ENCODE measurements around the gene PRKAA2.
"Not testable (repeated sequence)": the region's sequence is repeated elsewhere in the genome, so short reads cannot be mapped to it uniquely, and the experiment has no call there.

Gene PRKAA2

DNA sequence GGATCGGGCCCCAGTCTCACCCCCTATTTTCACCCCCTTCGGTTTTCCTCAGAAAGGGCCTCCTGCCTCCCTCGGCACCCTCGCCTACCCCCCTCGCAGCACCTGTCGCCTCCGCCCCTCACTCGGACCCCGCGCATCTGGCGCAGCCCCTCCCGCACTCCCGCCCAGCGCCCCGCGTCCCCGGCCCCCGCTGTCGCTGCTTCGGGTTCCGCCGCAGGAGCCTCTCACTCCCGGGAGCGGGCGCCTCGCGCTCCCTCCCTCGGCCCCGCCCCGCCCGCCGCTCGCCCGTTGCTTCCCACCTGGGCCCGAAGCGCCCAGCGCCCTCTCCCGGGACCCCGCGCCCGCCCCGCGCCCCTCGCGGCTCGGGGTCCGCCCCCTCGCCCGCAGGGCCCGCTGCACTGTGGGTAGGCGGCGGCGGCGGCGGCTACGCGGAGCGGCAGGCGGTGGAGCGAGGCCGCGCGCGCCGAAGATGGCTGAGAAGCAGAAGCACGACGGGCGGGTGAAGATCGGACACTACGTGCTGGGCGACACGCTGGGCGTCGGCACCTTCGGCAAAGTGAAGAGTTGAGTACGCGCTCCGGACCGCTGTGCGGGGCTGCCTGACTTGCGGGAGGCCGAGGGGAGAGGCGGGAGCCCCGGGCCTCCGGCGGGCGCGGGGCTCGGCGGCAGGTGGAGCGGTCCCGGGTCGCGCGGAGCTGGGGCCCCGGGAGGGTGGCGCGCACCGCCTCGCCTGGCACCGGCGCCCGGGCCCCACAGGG, at the start of gene PRKAA2:
Gene PRKAA2, plus strand, starts transcription at position 396 of the 758 bp plus-strand sequence. Its CDS starts 74 bp downstream, at position 470.
- DNase-seq = peak; percentile 61
- in situ Hi-C loops (cut with HindIII; ENCODE audit: low pct_ligation_motif_present, low pct_unique_long_range_greater_than_20kb, low sequenced_read_pairs) = no loop called here

DNA sequence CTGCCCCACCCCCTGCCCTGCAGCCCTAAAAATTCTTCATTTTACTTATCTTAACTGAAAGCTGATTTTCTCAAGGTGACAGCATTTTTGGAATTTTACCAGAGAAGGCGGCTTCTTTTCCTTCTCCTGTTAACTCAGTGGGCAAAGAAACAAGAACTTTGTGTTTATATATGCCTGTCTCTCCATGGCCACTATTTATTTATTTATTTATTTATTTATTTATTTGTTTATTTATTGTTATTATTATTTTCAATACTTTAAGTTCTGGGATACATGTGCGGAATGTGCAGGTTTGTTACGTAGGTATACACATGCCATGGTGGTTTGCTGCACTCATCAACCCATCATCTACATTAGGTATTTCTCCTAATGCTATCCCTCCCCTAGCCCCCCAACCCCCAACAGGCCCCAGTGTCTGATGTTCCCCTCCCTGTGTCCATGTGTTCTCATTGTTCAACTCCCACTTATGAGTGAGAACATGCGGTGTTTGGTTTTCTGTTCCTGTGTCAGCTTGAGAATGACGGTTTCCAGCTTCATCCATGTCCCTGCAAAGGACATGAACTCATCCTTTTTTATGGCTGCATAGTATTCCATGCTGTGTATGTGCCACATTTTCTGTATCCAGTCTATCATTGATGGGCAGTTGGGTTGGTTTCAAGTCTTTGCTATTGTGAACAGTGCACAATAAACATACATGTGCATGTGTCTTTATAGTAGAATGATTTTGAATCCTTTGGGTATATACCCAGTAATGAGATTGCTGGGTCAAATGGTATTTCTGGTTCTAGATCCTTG, 49.5 kb upstream of the PRKAA2 start:
- in situ Hi-C loops (cut with HindIII; ENCODE audit: low pct_ligation_motif_present, low pct_unique_long_range_greater_than_20kb, low sequenced_read_pairs); DNase-seq: not testable (repeated sequence)

DNA sequence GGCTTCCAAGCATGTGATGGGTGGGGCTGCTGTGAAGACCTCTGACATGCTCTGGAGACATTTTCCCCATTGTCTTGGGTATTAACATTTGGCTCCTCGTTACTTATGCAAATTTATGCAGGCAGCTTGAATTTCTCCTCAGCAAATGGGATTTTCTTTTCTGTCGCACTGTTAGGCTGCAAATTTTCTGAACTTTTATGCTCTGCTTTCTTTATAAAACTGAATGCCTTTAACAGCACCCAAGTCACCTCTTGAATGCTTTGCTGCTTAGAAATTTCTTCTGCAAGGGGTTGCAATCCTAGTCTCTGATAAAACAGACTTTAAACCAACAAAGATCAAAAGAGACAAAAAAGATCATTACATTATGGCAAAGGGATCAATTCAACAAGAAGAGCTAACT, 35.0 kb upstream of the PRKAA2 start:
- DNase-seq; in situ Hi-C loops (cut with HindIII; ENCODE audit: low pct_ligation_motif_present, low pct_unique_long_range_greater_than_20kb, low sequenced_read_pairs): not testable (repeated sequence)

DNA sequence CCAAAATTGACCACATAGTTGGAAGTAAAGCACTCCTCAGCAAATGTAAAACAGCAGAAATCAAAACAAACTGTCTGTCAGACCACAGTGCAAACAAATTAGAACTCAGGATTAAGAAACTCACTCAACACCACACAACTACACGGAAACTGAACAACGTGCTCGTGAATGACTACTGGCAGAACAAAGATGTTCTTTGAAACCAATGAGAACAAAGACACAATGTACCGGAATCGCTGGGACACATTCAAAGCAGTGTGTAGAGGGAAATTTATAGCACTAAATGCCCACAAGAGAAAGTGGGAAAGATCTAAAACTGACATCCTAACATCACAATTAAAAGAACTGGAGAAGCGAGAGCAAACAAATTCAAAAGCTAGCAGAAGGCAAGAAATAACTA, 34.3 kb upstream of the PRKAA2 start:
- DNase-seq; in situ Hi-C loops (cut with HindIII; ENCODE audit: low pct_ligation_motif_present, low pct_unique_long_range_greater_than_20kb, low sequenced_read_pairs): not testable (repeated sequence)

DNA sequence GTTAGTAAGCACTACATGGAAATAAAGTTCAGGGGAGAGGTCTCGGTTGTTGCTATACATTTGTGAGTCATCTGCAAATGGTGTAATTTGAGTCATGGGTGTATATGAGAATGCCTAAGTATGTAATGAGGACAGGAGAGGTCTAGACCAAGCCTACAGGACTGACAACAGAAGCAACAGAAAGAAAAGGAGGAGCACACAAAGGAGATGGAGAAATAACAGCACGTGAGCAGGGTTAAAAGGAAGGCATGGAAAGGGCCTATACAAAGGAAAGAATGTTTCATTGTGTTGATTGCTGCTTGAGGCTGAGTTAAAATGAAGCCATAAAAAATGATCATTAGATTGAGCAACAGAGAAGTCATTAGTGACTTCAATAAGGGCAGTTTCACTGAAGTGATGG, 28.0 kb upstream of the PRKAA2 start:
- in situ Hi-C loops (cut with HindIII; ENCODE audit: low pct_ligation_motif_present, low pct_unique_long_range_greater_than_20kb, low sequenced_read_pairs) = no loop called here
- DNase-seq = no peak

DNA sequence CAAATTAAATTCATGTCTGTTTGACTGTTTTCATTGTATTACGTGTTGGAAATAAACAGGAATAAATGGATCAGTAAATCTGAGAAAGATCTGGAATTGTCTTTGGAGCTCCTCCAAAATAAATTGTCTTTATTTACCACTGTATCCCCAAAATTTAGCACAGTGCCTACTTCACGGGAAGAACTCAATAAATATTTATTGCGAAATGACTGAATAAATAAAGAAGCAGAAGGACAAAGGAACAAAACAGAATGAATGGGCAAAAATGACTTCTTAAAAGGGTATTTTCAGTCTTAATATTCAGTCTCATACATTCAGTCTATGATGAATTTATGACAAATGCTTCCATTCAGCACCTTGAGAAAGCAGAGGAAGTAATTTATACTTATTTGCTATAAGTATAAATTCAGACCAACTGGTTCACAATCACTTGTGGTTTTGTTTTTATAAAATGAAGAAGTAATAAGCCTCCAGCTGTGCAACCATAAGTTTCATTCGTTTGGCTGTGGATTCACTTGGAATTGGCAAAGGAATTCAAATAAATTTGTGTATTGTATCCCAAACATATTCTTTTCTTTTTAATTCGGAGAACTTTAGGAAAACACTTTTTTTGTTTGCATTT, 19.2 kb upstream of the PRKAA2 start:
- in situ Hi-C loops (cut with HindIII; ENCODE audit: low pct_ligation_motif_present, low pct_unique_long_range_greater_than_20kb, low sequenced_read_pairs) = no loop called here
- no peak for DNase-seq

DNA sequence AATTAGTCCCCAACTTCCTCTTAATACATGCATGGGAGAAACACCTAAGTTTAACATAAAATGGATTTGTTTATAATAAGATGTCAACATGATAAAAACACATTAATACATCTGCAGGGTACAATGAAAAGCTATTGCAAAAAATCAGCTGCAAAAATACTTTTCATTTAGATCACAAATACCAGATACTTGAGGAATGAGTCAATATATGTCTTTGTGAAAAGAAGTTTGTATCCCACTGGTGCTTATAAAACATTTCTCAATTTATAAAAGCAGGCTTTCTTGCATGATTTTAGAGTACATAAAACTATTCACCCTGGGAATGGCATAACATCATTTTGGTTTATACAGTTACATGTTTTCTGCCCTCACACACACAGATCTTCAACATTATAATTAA, 18.6 kb upstream of the PRKAA2 start:
- in situ Hi-C loops (cut with HindIII; ENCODE audit: low pct_ligation_motif_present, low pct_unique_long_range_greater_than_20kb, low sequenced_read_pairs) = no loop called here
- DNase-seq = no peak

DNA sequence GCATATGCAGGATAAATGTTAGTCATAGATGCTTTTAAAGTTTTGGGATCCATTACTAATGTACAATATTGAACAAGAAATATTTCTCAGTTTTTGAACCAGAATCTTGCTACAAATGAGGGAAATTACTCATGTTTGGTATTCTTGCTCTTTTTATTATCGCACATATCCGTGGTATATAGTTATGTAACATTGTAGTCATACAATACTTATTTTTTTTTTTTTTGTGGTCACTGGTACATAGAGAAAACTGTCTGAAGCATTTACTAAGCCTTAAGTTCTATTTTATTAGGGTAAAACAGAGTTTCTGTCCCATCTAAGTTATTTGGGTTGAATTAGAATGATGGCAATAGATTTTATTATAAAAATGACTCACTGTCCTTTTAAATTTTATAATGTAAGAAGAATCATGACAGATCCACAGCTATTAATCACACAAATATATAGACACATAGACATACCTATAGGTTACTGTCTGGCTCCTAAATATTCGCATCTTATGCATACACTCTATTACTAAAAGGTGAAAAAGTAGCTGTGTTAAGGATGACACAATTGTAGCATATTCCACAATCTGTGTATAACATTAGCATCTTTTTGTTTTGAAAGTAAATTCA, 18.0 kb upstream of the PRKAA2 start:
- in situ Hi-C loops (cut with HindIII; ENCODE audit: low pct_ligation_motif_present, low pct_unique_long_range_greater_than_20kb, low sequenced_read_pairs) = no loop called here
- DNase-seq = no peak

DNA sequence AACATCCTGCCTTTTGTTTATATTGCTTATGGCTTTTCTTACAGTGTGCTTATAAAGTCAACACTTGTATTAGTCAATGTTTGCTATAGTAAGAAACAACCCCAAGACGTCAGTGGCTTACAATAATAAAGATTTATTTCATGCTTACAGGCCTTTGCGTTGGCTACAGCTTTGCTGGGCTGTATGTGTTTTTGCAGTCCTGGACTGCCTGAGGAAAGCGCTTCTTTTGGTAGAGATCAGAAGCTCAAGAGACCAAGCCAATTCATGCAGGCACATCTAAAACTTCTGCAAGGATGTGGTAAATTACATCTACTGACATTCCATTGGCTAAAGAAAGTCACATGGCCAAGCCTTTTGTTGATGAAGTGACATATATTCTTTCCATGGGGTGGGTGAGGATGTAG, 17.5 kb upstream of the PRKAA2 start:
- in situ Hi-C loops (cut with HindIII; ENCODE audit: low pct_ligation_motif_present, low pct_unique_long_range_greater_than_20kb, low sequenced_read_pairs) = no loop called here
- no peak for DNase-seq

DNA sequence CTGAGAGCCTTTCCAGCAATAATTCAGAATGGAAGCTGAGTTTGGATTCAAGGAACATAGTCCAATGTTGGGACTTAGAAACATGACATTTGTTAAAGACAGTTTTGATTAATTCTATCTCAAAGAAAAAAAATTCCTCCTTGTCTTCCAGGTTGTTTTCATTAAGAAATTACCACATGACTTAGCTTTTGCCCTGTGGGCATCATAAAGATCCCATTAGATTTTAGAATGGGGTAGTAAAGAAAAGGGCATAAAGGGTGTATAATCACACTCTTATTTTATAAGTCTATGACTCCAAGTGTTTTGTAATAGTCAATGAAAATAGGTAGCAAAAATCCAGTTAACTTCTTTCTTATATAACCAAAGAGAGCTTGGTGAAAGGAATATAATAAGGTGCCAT, 14.3 kb upstream of the PRKAA2 start:
- in situ Hi-C loops (cut with HindIII; ENCODE audit: low pct_ligation_motif_present, low pct_unique_long_range_greater_than_20kb, low sequenced_read_pairs) = no loop called here
- no peak for DNase-seq

DNA sequence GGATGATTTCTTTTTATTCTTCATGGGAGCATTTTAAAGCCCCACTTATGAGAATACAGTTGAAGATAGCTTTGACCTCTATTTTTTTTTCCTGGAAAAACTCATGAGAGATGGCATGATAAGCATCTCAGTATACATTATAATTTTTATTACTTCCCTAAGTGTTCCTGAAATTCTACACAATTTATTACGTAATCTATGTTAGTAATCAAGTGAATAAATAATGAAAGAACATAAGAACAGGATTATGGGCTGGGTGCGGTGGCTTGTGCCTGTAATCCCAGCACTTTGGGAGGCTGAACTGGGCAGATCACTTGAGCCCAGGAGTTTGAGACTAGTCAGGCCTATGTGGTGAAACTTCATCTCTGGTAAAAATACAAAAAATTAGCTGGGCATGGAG, 13.2 kb upstream of the PRKAA2 start:
- no peak for DNase-seq
- in situ Hi-C loops (cut with HindIII; ENCODE audit: low pct_ligation_motif_present, low pct_unique_long_range_greater_than_20kb, low sequenced_read_pairs) = no loop called here

DNA sequence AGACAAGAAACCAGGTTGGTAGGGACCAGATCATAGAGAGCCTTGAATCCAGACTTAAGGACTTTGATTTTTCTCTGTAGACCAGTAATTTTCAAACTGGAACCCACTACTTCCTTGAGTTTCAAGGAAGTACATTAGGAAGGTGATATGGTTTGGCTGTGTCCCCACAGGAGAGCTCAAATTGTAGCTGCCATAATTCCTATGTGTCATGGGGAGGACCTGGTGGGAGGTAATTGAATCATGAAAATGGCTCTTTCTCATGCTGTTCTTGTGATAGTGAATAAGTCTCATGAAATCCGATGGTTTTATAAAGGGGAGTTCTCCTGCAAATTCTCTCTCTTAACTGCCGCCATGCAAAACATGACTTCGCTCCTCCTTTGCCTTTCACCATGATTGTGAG, 10.1 kb upstream of the PRKAA2 start:
- in situ Hi-C loops (cut with HindIII; ENCODE audit: low pct_ligation_motif_present, low pct_unique_long_range_greater_than_20kb, low sequenced_read_pairs) = no loop called here

DNA sequence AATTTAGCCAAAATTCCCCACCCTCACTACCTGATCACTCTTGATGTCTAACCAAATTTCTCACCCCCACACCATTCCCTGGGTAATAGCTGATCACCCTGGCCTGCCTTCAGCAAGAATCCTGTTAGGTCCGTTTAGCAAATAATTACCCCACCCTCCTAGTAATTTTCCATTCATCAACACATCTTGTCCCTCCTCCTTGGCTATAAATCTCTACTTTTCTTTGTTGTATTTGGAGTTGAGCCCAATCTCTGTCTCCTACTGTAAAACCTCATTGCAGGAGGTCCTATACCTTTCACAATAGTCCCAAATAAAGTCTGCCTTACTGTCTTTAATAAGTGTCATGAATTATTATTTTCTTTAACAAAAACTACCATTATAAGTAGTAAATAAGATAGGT, 6.9 kb upstream of the PRKAA2 start:
- in situ Hi-C loops (cut with HindIII; ENCODE audit: low pct_ligation_motif_present, low pct_unique_long_range_greater_than_20kb, low sequenced_read_pairs) = no loop called here
- no peak for DNase-seq

More for the DNA sequence above, 10.1 kb upstream of the PRKAA2 start:
- no peak for DNase-seq

DNA sequence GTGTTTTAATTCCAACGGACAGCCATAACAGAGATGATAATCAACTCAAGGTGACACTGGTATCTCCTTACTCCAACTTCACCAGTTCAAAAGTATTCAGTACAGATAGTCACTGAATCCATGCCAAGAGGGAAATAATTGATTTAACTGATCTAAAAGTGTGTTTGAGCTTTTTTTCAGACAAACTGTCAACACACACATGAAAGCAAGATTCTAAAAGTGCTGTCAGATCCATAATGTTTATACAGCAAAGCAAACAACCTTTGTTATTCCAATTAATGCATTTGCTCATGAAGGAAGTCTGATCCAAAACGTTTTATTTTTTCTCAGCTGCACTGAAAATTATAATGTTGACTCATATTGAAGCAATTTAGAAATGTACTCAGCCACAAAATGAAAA, 5.9 kb upstream of the PRKAA2 start:
- in situ Hi-C loops (cut with HindIII; ENCODE audit: low pct_ligation_motif_present, low pct_unique_long_range_greater_than_20kb, low sequenced_read_pairs) = no loop called here
- no peak for DNase-seq

DNA sequence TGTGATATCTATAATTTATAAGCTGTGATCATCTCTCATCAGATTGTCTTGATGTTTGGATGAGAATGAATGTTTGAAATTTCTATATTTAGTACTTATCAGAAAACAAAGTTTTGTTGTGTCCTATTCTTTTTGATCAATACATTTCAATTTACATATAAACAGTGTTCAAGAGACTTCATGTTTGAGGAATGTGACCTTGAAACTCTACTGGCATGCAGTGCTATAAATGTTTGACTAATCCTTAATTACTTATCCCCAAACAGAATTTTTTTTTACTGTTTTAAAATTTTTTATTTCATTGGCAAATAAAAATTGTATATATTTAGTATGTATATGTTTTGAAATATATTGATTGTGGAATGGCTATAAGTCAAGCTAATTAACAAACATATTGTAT, 1.5 kb upstream of the PRKAA2 start:
- in situ Hi-C loops (cut with HindIII; ENCODE audit: low pct_ligation_motif_present, low pct_unique_long_range_greater_than_20kb, low sequenced_read_pairs) = no loop called here
- no peak for DNase-seq

DNA sequence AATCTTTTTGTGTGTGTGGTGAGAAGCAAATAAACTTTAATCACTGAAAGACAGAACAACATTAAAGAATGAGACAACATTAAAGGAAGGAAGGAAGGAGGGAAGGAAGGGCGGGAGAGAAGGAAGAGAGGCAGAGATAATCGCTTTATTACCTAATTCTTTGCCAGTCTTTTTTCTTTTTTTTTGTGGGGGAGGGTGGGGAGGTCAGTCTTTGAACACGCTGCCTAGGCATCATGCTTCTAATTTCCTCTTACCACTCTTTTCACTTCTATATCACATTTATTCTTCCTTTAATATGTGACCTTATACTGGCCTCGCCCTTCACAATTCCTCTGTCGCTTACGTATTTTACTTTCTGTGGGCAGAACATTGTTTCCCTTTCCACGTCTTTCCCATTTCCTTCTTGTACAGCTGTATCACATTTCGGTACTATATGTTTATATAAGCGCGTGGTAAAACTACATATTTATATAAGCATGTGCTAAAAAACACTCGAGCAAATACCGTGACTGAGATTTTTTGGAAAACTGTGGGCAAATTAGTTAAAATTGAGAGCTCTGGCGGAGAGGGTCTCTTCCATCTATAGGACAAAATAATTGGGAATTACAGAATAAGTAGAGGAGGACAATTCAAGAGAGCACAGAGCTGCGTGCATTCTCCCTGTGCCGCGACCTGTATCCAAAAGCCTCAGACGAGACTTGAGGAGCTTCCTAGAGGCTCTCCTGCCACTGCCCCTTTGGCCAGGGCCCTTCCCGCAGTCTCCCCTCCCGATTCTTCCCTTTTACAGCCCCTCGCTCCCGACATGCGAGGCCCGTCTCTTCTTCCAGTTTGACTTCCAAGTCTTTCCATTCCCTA, 823 bp upstream of the PRKAA2 start:
- in situ Hi-C loops (cut with HindIII; ENCODE audit: low pct_ligation_motif_present, low pct_unique_long_range_greater_than_20kb, low sequenced_read_pairs) = no loop called here

DNA sequence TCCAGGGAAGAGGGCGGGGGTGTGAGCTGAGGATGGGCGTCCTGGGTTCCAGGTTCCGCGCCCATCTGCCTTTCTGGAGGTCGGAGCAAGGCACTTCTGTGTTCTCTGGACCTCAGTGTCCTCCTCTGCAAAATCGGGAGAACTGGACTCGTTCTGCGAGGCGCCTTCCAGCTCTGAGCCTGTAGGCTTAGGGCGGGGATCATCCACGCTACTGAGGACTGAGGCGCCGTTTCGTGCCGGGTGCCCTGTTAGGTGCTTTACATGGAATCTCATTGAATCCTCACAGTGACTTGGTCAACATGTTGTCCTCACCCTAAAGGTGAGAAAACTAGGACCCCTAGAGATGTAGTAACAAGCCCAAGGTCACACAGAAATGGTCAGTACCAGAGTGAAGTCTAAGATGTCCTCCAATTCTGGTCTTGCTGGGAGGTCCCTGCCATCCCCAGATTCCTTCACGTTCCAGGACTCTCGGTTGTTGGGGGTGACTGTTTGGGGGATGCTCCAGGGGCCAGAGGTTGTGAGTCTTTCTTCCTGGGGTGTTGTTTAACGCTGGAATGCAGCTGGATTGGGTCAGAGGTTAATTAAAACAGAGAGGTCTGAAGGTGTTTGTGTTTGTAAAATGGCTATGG, 677 bp downstream of the PRKAA2 start:
- in situ Hi-C loops (cut with HindIII; ENCODE audit: low pct_ligation_motif_present, low pct_unique_long_range_greater_than_20kb, low sequenced_read_pairs) = no loop called here
- DNase-seq = peak; percentile 31

More for the DNA sequence above, 823 bp upstream of the PRKAA2 start:
- DNase-seq = peak; percentile 35

DNA sequence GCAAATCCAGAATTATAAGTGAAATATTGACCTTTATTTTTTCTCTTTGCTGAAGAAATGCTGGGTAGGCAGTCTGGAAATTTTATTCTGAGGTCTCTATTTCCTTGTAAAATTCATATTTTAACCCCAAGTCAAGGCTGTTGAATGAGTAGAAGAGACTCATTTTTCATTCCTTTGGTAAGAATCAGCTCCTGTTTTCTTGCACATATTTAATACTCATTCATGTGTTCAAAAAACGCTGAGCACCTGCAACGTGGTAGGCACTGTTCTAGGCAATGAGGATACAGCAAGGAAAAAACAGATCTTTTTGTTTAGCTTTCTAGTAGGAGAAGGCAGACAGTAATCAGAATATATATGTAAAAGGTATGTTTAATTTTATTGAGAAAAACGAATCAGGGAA, 1.5 kb downstream of the PRKAA2 start:
- DNase-seq = peak; percentile 23
- in situ Hi-C loops (cut with HindIII; ENCODE audit: low pct_ligation_motif_present, low pct_unique_long_range_greater_than_20kb, low sequenced_read_pairs) = no loop called here

Data from ACHN (cell line).